SK-N-MC (cell line): ENCODE measurements around the gene OR5P2.
"Not testable (repeated sequence)": the region's sequence is repeated elsewhere in the genome, so short reads cannot be mapped to it uniquely, and the experiment has no call there.

Experiments
- DNase-seq: peaks from one replicate; pipeline ENCODE4 v3.0.0-alpha.2; 2011; ENCODE audit warnings: low read depth, low spot score
- H3K27ac ChIP-seq: fragments of 200-600 bp; sonication (generic); 2 replicates; pipeline ENCODE4 v1.5.1; 2016; ENCODE audit warnings: mixed run types
- H3K36me3 ChIP-seq: fragments of 200-600 bp; sonication (generic); 2 replicates; pipeline ENCODE4 v1.6.1; 2017; ENCODE audit warnings: antibody characterized with exemption, low read length, mixed read lengths; ENCODE audit not compliant: insufficient read depth
- H3K4me3 ChIP-seq: fragments of 200-600 bp; sonication (generic); 2 replicates; pipeline ENCODE4 v1.5.1; 2016
- H3K9ac ChIP-seq: fragments of 200-600 bp; sonication (generic); 2 replicates; pipeline ENCODE4 v1.8.0; 2017; ENCODE audit warnings: mixed run types, mixed read lengths; ENCODE audit not compliant: insufficient read length
- H3K9me3 ChIP-seq: fragments of 200-600 bp; sonication (generic); 2 replicates; pipeline ENCODE4 v1.6.1; 2017; ENCODE audit warnings: low read depth, mild to moderate bottlenecking, antibody characterized with exemption, low read length, moderate library complexity, mixed read lengths
- EZH2 ChIP-seq: fragments of 200-600 bp; sonication (generic); IDR thresholded peaks from one replicate; pipeline ENCODE4 v1.6.1; 2017; ENCODE audit warnings: antibody characterized with exemption
- FOXP2 ChIP-seq: optimal IDR thresholded peaks from 2 replicates; pipeline ENCODE3; 2011; ENCODE audit warnings: mild to moderate bottlenecking, moderate library complexity; ENCODE audit not compliant: insufficient read depth; ENCODE audit errors: extremely low read length, control extremely low read depth
- POLR2AphosphoS5 ChIP-seq: IDR thresholded peaks from 2 replicates; pipeline ENCODE4 v1.6.1; 2012; ENCODE audit warnings: mild to moderate bottlenecking, low read depth, low read length, borderline replicate concordance

Gene OR5P2, protein sequence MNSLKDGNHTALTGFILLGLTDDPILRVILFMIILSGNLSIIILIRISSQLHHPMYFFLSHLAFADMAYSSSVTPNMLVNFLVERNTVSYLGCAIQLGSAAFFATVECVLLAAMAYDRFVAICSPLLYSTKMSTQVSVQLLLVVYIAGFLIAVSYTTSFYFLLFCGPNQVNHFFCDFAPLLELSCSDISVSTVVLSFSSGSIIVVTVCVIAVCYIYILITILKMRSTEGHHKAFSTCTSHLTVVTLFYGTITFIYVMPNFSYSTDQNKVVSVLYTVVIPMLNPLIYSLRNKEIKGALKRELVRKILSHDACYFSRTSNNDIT

DNA sequence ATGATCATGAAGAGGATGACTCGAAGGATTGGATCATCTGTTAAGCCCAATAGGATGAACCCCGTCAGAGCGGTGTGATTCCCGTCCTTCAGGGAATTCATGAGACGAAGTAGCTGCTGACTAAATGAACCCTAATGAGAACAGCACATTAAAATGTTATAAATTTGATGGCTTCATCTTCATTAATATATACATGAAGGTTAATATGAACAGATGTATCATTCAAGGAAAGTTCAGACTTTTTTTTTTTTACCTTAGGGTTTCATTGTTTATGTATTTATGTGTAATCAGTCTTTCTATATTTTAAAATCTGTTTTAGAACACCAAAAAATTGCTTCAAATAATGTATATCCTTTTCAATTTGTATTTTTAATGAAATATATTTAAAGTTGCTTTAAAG lies at the start of gene OR5P2:
Gene OR5P2 (minus strand): TSS at position 101 of the 400 bp plus-strand sequence. CDS start 0 bp downstream, at position 101.
- TF ChIP-seq POLR2AphosphoS5 (no peak), FOXP2 (no peak), EZH2 (no peak)
- H3K36me3 ChIP-seq, result no peaks in the 10 kb centered on the region
- no peak within 1 kb of the TSS for H3K9ac ChIP-seq
- no peak for DNase-seq
- H3K4me3 ChIP-seq, result no peak within 1 kb of the TSS
- H3K9me3 ChIP-seq, result no peaks in the 10 kb centered on the region
- H3K27ac ChIP-seq, result no peak within 1 kb of the TSS

DNA sequence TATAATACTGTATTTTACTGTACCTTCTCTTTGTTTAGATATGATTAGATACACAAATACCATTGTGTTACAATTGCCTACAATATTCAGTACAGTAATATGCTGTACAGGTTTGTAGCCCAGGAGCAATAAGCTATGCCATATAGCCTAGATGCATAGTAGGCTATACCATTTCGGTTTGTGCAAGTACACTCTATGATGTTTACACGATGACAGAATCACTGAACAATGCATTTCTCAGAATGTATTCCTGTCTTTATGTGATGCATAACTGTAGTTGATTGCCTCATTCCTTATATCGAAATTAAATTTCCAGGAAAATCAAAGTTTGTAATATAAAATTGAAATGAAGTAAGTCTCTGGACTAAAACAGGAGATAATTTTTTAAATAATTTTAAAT lies 49.3 kb upstream of the OR5P2 start:
- TF ChIP-seq EZH2, result no peak
- no peak for TF ChIP-seq POLR2AphosphoS5
- TF ChIP-seq FOXP2, result no peak
- Histone ChIP-seq H3K9ac (no peak overlapping the region), H3K4me3 (no peak overlapping the region), H3K36me3 (no peaks in the 10 kb centered on the region), H3K27ac (no peak overlapping the region), H3K9me3 (no peaks in the 10 kb centered on the region)
- DNase-seq, result no peak

DNA sequence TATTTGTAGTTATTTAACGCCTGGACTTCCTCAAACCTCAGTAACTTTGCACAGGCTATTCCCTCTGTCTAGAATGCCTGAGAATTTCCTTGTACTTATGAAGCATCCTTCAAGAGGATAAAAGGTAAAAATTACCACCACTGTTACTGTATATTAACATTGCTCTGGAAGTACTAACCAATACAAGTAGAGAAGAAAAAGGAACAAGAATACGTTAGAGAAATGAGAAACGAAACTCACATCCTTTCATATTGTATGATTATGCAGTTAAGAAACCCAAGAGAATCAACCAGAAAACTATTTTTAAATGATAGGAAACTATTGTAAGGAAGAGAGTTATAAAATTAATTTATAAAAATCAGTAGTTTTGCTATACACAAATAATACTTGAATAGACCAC lies 48.2 kb upstream of the OR5P2 start:
- TF ChIP-seq FOXP2 (no peak), EZH2 (no peak), POLR2AphosphoS5 (no peak)
- H3K4me3 ChIP-seq, result no peak overlapping the region
- H3K27ac ChIP-seq, result no peak overlapping the region
- DNase-seq, result no peak
- no peaks in the 10 kb centered on the region for H3K36me3 ChIP-seq
- no peak overlapping the region for H3K9ac ChIP-seq
- no peaks in the 10 kb centered on the region for H3K9me3 ChIP-seq

GRCh38 chr11:7844521-7844920 lies 47.8 kb upstream of the OR5P2 start:
- H3K9me3 ChIP-seq, result no peaks in the 10 kb centered on the region
- no peak for DNase-seq
- H3K4me3 ChIP-seq, result no peak overlapping the region
- H3K36me3 ChIP-seq, result no peaks in the 10 kb centered on the region
- H3K27ac ChIP-seq, result no peak overlapping the region
- H3K9ac ChIP-seq, result no peak overlapping the region
- TF ChIP-seq EZH2 (no peak), POLR2AphosphoS5 (no peak), FOXP2 (no peak)

DNA sequence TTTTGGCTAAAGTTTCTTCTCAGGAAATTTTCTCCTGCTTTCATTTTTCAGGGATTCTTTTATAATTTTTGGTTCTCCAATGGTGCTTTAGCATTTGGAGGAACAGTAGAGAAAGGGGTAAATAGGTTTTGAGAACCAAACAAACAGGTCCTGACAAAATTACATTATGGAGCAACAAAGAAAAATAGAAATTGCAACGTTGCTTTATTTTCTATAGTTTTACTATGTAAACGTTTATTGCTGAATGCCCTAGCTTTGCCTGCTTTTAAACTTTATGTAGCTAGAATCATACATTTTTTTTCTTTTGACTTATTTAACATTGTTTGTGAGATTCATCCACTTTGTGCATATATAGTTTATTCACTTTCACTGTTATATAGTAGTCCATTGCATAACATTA lies 43.8 kb upstream of the OR5P2 start:
- H3K9me3 ChIP-seq, result no peaks in the 10 kb centered on the region
- TF ChIP-seq EZH2, result no peak
- no peak for TF ChIP-seq POLR2AphosphoS5
- TF ChIP-seq FOXP2, result no peak
- no peak overlapping the region for H3K9ac ChIP-seq
- H3K27ac ChIP-seq, result no peak overlapping the region
- no peak for DNase-seq
- no peak overlapping the region for H3K4me3 ChIP-seq
- no peaks in the 10 kb centered on the region for H3K36me3 ChIP-seq

- no peaks in the 10 kb centered on the region for H3K9me3 ChIP-seq
- no peak overlapping the region for H3K4me3 ChIP-seq
- DNase-seq, result no peak
- H3K27ac ChIP-seq, result no peak overlapping the region
- H3K36me3 ChIP-seq, result no peaks in the 10 kb centered on the region
- no peak overlapping the region for H3K9ac ChIP-seq
- TF ChIP-seq FOXP2 (no peak), POLR2AphosphoS5 (no peak), EZH2 (no peak)
Measured at GRCh38 chr11:7833527-7833926, 36.8 kb upstream of the OR5P2 start.

DNA sequence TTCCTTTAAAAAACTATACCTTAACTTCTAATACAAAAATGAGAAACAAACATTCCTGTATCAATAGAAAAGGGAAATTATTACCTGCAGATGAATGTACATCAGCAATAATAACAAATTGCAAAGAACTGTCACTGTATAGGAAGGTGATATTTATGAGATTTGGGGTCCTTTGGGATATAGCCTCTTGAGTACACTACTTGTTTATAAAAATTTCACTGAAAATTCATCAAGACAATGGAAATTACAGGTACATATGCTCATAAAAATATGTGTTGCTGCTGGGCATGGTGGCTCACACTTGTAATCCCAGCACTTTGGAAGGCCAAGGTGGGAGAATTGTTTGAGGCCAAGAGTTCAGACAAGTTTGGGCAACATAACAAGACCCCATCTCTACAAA lies 34.0 kb upstream of the OR5P2 start, which contains the start of gene OR5P3:
Gene OR5P3 (minus strand): TSS at position 101 of the 400 bp plus-strand sequence.
- no peaks in the 10 kb centered on the region for H3K9me3 ChIP-seq
- H3K9ac ChIP-seq, result no peak within 1 kb of the TSS
- H3K4me3 ChIP-seq, result no peak within 1 kb of the TSS
- TF ChIP-seq POLR2AphosphoS5 (no peak), EZH2 (no peak), FOXP2 (no peak)
- H3K27ac ChIP-seq, result no peak within 1 kb of the TSS
- H3K36me3 ChIP-seq, result no peaks in the 10 kb centered on the region
- no peak for DNase-seq

GRCh38 chr11:7826324-7826723 lies 29.6 kb upstream of the OR5P2 start:
- Histone ChIP-seq H3K27ac (no peak overlapping the region), H3K4me3 (no peak overlapping the region), H3K36me3 (no peaks in the 10 kb centered on the region), H3K9me3 (no peaks in the 10 kb centered on the region), H3K9ac (no peak overlapping the region)
- no peak for TF ChIP-seq EZH2
- no peak for TF ChIP-seq FOXP2
- TF ChIP-seq POLR2AphosphoS5, result no peak
- no peak for DNase-seq

DNA sequence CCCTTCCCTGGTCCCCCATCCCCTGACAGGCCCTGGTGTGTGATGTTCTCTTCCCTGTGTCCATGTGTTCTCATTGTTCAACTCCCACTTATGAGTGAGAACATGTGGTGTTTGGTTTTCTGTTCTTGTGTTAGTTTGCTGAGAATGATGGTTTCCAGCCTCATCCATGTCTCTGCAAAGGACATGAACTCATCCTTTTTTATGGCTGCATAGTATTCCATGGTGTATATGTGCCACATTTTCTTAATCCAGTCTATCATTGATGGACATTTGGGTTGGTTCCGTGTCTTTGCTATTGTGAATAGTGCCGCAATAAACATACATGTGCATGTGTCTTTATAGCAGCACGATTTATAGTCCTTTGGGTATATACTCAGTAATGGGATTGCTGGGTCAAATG lies 23.7 kb upstream of the OR5P2 start:
- H3K4me3 ChIP-seq, result not testable (repeated sequence)

GRCh38 chr11:7814897-7815296 lies 18.2 kb upstream of the OR5P2 start:
- DNase-seq, H3K9ac ChIP-seq, H3K4me3 ChIP-seq, H3K36me3 ChIP-seq, H3K27ac ChIP-seq, H3K9me3 ChIP-seq: not testable (repeated sequence)

More for the DNA sequence above, 23.7 kb upstream of the OR5P2 start:
- H3K9me3 ChIP-seq, H3K27ac ChIP-seq, H3K36me3 ChIP-seq, DNase-seq, H3K9ac ChIP-seq: not testable (repeated sequence)

GRCh38 chr11:7810301-7810700 lies 13.6 kb upstream of the OR5P2 start:
- not testable (repeated sequence) for H3K9me3 ChIP-seq, H3K27ac ChIP-seq, H3K4me3 ChIP-seq, H3K9ac ChIP-seq, H3K36me3 ChIP-seq, DNase-seq
